ENCODE measurements around the gene CABCOCO1. TPM values are rescaled to one million over a fixed set of nuclear protein-coding genes. Genes with fewer than 3 reads are reported as not detected.
A peak's percentile ranks its signal among the peaks of the same experiment; 100 is the strongest.

CABCOCO1 gene
- total RNA-seq, 1 experiment from 2014 or later, result not detected

GRCh38 chr10:61653699-61654098, 9.0 kb upstream of the CABCOCO1 start:
- TF ChIP-seq, protein P1, sequence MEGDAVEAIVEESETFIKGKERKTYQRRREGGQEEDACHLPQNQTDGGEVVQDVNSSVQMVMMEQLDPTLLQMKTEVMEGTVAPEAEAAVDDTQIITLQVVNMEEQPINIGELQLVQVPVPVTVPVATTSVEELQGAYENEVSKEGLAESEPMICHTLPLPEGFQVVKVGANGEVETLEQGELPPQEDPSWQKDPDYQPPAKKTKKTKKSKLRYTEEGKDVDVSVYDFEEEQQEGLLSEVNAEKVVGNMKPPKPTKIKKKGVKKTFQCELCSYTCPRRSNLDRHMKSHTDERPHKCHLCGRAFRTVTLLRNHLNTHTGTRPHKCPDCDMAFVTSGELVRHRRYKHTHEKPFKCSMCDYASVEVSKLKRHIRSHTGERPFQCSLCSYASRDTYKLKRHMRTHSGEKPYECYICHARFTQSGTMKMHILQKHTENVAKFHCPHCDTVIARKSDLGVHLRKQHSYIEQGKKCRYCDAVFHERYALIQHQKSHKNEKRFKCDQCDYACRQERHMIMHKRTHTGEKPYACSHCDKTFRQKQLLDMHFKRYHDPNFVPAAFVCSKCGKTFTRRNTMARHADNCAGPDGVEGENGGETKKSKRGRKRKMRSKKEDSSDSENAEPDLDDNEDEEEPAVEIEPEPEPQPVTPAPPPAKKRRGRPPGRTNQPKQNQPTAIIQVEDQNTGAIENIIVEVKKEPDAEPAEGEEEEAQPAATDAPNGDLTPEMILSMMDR (IDR thresholded peaks at IDR 0.05; ENCODE audit: unreplicated experiment), result no peak
- ChIA-PET POLR2A (interaction anchor here (0.6 to 1.0 kb wide), 2 partner anchors 10 to 17 kb away, joined by 4 to 5 read pairs; no protein-coding TSS in a partner anchor), CTCF (no interaction called here)
- Mint-ChIP-seq H3K36me3 (ENCODE audit: insufficient read depth, unreplicated experiment) (no peaks in the 10 kb centered on the region), H3K27ac (ENCODE audit: low read depth, unreplicated experiment) (no peak overlapping the region), H3K4me3 (ENCODE audit: unreplicated experiment) (no peak overlapping the region), H3K9me3 (ENCODE audit: unreplicated experiment) (peaks cover 7% of the 10 kb centered on the region), H3K27me3 (ENCODE audit: insufficient read depth, unreplicated experiment) (no peaks in the 10 kb centered on the region), H3K4me1 (ENCODE audit: insufficient read depth, unreplicated experiment) (no peaks in the 10 kb centered on the region)
- no peak for DNase-seq (ENCODE audit: unreplicated experiment)
- BruUV-seq (replicated peaks), result no TSS peak
- intact Hi-C loops (cut with micrococcal nuclease), result no loop called here

- ChIA-PET CTCF (interaction anchor here (1.1 kb wide), 1 partner anchor 86 kb away, joined by 3 read pairs; no protein-coding TSS in a partner anchor), POLR2A (interaction anchor here (0.7 to 1.6 kb wide), 2 partner anchors 22 to 1604 kb away, joined by 3 to 5 read pairs; no protein-coding TSS in a partner anchor)
- H3K36me3 Mint-ChIP-seq (ENCODE audit: insufficient read depth, unreplicated experiment), result no peaks in the 10 kb centered on the region
- intact Hi-C loops (cut with micrococcal nuclease), result no loop called here
- TF ChIP-seq, protein P1 (IDR thresholded peaks at IDR 0.05; ENCODE audit: unreplicated experiment), result no peak
- no peaks in the 10 kb centered on the region for H3K4me1 Mint-ChIP-seq (ENCODE audit: insufficient read depth, unreplicated experiment)
- DNase-seq (ENCODE audit: unreplicated experiment), result no peak
- no peaks in the 10 kb centered on the region for H3K27me3 Mint-ChIP-seq (ENCODE audit: insufficient read depth, unreplicated experiment)
- no TSS peak for BruUV-seq (replicated peaks)
- no peak overlapping the region for H3K4me3 Mint-ChIP-seq (ENCODE audit: unreplicated experiment)
- H3K9me3 Mint-ChIP-seq (ENCODE audit: unreplicated experiment), result peaks cover 7% of the 10 kb centered on the region
- no peak overlapping the region for H3K27ac Mint-ChIP-seq (ENCODE audit: low read depth, unreplicated experiment)
These were observed 7.3 kb upstream of the CABCOCO1 start for GRCh38 chr10:61655335-61655851.

DNA sequence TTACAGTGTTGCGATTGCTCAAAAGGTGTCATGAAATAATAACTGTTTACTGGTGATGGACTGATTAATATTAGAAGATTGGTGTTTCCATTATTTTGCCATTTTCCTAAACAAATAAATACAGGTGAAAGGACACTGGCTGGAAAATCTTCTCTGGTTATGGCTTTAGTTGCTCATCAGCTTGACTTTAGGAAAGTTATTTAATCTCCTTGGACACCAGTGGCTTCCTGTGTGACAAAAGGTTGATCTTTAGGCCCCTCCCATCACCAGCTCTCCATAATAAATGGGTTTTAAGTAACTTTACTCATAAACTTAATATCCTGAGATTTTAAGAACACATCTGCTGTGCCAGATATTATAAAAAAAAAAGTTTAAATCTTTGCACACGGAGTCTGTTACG, 737 bp downstream of the CABCOCO1 start:
- POLR2A ChIA-PET, result interaction anchor here (0.7 kb wide), 1 partner anchor 10 kb away, joined by 4 read pairs; no protein-coding TSS in a partner anchor
- DNase-seq (ENCODE audit: unreplicated experiment), result no peak
- Mint-ChIP-seq H3K9me3 (ENCODE audit: unreplicated experiment) (no peaks in the 10 kb centered on the region), H3K27me3 (ENCODE audit: insufficient read depth, unreplicated experiment) (no peaks in the 10 kb centered on the region), H3K36me3 (ENCODE audit: insufficient read depth, unreplicated experiment) (no peaks in the 10 kb centered on the region), H3K4me3 (ENCODE audit: unreplicated experiment) (peak overlapping the region; percentile 57), H3K27ac (ENCODE audit: low read depth, unreplicated experiment) (no peak overlapping the region), H3K4me1 (ENCODE audit: insufficient read depth, unreplicated experiment) (no peaks in the 10 kb centered on the region)
- intact Hi-C loops (cut with micrococcal nuclease), result no loop called here
- no TSS peak for BruUV-seq (replicated peaks)
- CTCF ChIA-PET, result interaction anchor here (0.5 to 1.3 kb wide), 3 partner anchors 67 to 1465 kb away, joined by 3 to 5 read pairs (median 3); no protein-coding TSS in a partner anchor
- TF ChIP-seq, protein P1 (IDR thresholded peaks at IDR 0.05; ENCODE audit: unreplicated experiment), result no peak

DNA sequence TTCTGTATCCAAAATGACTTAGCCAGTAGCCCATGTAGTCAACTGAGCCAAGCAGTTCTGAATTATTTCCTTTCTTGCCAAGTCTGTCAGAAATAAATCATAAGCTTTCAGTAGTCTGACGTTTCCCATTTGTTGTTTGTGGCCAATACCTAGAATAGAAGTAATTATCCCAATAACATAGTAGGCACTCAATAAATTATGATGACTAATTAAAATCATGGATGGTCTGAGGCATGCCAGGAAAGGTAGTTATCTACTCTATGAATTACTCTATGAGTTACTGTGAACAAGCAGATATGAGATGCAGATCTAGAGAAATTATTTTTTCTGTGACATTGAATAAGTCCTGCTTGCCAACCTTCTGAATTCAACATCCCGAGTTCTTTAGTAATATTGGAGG, 2.3 kb downstream of the CABCOCO1 start:
- no peaks in the 10 kb centered on the region for H3K9me3 Mint-ChIP-seq (ENCODE audit: unreplicated experiment)
- no peaks in the 10 kb centered on the region for H3K4me1 Mint-ChIP-seq (ENCODE audit: insufficient read depth, unreplicated experiment)
- CTCF ChIA-PET, result interaction anchor here (0.8 kb wide), 1 partner anchor 385 kb away, joined by 3 read pairs; no protein-coding TSS in a partner anchor
- no peaks in the 10 kb centered on the region for H3K36me3 Mint-ChIP-seq (ENCODE audit: insufficient read depth, unreplicated experiment)
- no peak overlapping the region for H3K27ac Mint-ChIP-seq (ENCODE audit: low read depth, unreplicated experiment)
- H3K27me3 Mint-ChIP-seq (ENCODE audit: insufficient read depth, unreplicated experiment), result no peaks in the 10 kb centered on the region
- BruUV-seq (replicated peaks), result no TSS peak
- H3K4me3 Mint-ChIP-seq (ENCODE audit: unreplicated experiment), result no peak overlapping the region
- intact Hi-C loops (cut with micrococcal nuclease), result no loop called here
- TF ChIP-seq, protein P1 (IDR thresholded peaks at IDR 0.05; ENCODE audit: unreplicated experiment), result no peak
- POLR2A ChIA-PET, result interaction anchor here (0.7 kb wide), 1 partner anchor 68 kb away, joined by 3 read pairs; no protein-coding TSS in a partner anchor
- DNase-seq (ENCODE audit: unreplicated experiment), result no peak
